ENCODE results near the gene NEB. TPM values are rescaled to one million over a fixed set of nuclear protein-coding genes. Genes with fewer than 3 reads are reported as not detected.

NEB gene
- total RNA-seq, 1 experiment from 2014 or later: 0.33 TPM

- TF ChIP-seq, protein P1, sequence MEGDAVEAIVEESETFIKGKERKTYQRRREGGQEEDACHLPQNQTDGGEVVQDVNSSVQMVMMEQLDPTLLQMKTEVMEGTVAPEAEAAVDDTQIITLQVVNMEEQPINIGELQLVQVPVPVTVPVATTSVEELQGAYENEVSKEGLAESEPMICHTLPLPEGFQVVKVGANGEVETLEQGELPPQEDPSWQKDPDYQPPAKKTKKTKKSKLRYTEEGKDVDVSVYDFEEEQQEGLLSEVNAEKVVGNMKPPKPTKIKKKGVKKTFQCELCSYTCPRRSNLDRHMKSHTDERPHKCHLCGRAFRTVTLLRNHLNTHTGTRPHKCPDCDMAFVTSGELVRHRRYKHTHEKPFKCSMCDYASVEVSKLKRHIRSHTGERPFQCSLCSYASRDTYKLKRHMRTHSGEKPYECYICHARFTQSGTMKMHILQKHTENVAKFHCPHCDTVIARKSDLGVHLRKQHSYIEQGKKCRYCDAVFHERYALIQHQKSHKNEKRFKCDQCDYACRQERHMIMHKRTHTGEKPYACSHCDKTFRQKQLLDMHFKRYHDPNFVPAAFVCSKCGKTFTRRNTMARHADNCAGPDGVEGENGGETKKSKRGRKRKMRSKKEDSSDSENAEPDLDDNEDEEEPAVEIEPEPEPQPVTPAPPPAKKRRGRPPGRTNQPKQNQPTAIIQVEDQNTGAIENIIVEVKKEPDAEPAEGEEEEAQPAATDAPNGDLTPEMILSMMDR (IDR thresholded peaks at IDR 0.05; ENCODE audit: unreplicated experiment): no peak
Observed at GRCh38 chr2:151624271-151624670, 110.0 kb downstream of the NEB start.

DNA sequence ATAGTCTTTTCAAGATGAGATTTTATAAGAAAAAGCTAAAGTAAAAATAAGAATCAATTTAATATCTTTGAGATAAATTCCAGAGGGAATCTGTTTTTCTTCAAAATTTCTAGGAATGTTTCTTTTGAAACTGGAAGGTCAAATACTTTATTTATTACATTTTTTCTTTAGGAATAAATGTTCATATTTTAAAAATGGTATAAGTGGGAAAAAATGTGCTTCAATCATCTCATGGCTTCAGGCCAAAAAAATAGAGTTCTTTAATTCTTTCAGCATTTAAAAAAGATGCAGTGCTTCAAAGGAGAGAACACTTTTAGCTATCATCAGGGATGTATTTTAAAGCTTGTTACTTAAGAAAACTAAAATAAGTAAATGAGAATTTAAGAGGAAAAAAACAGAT, 110.6 kb downstream of the NEB start:
- H3K9me3 Mint-ChIP-seq (ENCODE audit: unreplicated experiment): no peaks in the 10 kb centered on the region
- no peak for DNase-seq (ENCODE audit: unreplicated experiment)
- no TSS peak for BruUV-seq (replicated peaks)
- no peaks in the 10 kb centered on the region for H3K36me3 Mint-ChIP-seq (ENCODE audit: insufficient read depth, unreplicated experiment)
- H3K27me3 Mint-ChIP-seq (ENCODE audit: insufficient read depth, unreplicated experiment): no peaks in the 10 kb centered on the region
- intact Hi-C loops (cut with micrococcal nuclease): loop anchor here (10.0 kb wide), 1 partner anchor 401 kb away; no protein-coding TSS in a partner anchor
- CTCF ChIA-PET: interaction anchor here (1.5 kb wide), 1 partner anchor 402 kb away, joined by 4 read pairs; no protein-coding TSS in a partner anchor
- no peak overlapping the region for H3K4me3 Mint-ChIP-seq (ENCODE audit: unreplicated experiment)
- POLR2A ChIA-PET: no interaction called here
- TF ChIP-seq, protein P1 (IDR thresholded peaks at IDR 0.05; ENCODE audit: unreplicated experiment): no peak
- H3K27ac Mint-ChIP-seq (ENCODE audit: low read depth, unreplicated experiment): no peak overlapping the region
- H3K4me1 Mint-ChIP-seq (ENCODE audit: insufficient read depth, unreplicated experiment): no peaks in the 10 kb centered on the region

More at GRCh38 chr2:151624271-151624670, 110.0 kb downstream of the NEB start:
- Mint-ChIP-seq H3K4me3 (ENCODE audit: unreplicated experiment) (no peak overlapping the region), H3K27me3 (ENCODE audit: insufficient read depth, unreplicated experiment) (no peaks in the 10 kb centered on the region), H3K36me3 (ENCODE audit: insufficient read depth, unreplicated experiment) (no peaks in the 10 kb centered on the region), H3K27ac (ENCODE audit: low read depth, unreplicated experiment) (no peak overlapping the region), H3K9me3 (ENCODE audit: unreplicated experiment) (no peaks in the 10 kb centered on the region), H3K4me1 (ENCODE audit: insufficient read depth, unreplicated experiment) (no peaks in the 10 kb centered on the region)
- no peak for DNase-seq (ENCODE audit: unreplicated experiment)
- intact Hi-C loops (cut with micrococcal nuclease): loop anchor here (10.0 kb wide), 1 partner anchor 401 kb away; no protein-coding TSS in a partner anchor
- BruUV-seq (replicated peaks): no TSS peak
- ChIA-PET POLR2A (no interaction called here), CTCF (no interaction called here)

DNA sequence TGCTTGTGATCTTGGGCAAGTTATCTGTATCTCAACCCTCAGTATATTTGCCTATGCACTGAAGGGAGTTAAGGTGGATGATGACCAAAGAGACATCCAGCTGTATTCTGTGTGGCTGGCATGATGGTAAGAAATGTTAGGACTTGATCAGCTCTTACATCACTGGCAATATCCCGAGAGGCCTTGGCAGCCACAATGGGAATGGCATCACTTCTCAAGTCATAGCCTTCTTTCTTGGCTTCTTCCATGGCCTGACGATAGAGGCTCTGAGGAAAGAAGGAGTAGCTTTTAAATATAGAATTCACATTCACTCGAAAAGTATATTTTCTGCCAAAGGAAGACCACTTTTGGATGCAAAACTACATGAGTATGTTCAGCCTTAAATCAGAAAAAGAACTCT, 113.5 kb downstream of the NEB start:
- POLR2A ChIA-PET: no interaction called here
- Mint-ChIP-seq H3K4me1 (ENCODE audit: insufficient read depth, unreplicated experiment) (no peaks in the 10 kb centered on the region), H3K27me3 (ENCODE audit: insufficient read depth, unreplicated experiment) (no peaks in the 10 kb centered on the region), H3K9me3 (ENCODE audit: unreplicated experiment) (no peaks in the 10 kb centered on the region), H3K27ac (ENCODE audit: low read depth, unreplicated experiment) (no peak overlapping the region), H3K36me3 (ENCODE audit: insufficient read depth, unreplicated experiment) (no peaks in the 10 kb centered on the region), H3K4me3 (ENCODE audit: unreplicated experiment) (no peak overlapping the region)
- intact Hi-C loops (cut with micrococcal nuclease): loop anchor here (10.0 kb wide), 1 partner anchor 404 kb away; no protein-coding TSS in a partner anchor
- CTCF ChIA-PET: interaction anchor here (0.6 kb wide), 2 partner anchors 37 to 397 kb away, joined by 3 to 4 read pairs; no protein-coding TSS in a partner anchor
- TF ChIP-seq, protein P1 (IDR thresholded peaks at IDR 0.05; ENCODE audit: unreplicated experiment): no peak
- DNase-seq (ENCODE audit: unreplicated experiment): no peak
- BruUV-seq (replicated peaks): no TSS peak

GRCh38 chr2:151619337-151619989, 114.8 kb downstream of the NEB start:
- Mint-ChIP-seq H3K27me3 (ENCODE audit: insufficient read depth, unreplicated experiment) (no peaks in the 10 kb centered on the region), H3K27ac (ENCODE audit: low read depth, unreplicated experiment) (no peak overlapping the region), H3K36me3 (ENCODE audit: insufficient read depth, unreplicated experiment) (no peaks in the 10 kb centered on the region), H3K9me3 (ENCODE audit: unreplicated experiment) (no peaks in the 10 kb centered on the region), H3K4me3 (ENCODE audit: unreplicated experiment) (no peak overlapping the region), H3K4me1 (ENCODE audit: insufficient read depth, unreplicated experiment) (no peaks in the 10 kb centered on the region)
- intact Hi-C loops (cut with micrococcal nuclease): no loop called here
- ChIA-PET POLR2A (no interaction called here), CTCF (no interaction called here)
- no peak for DNase-seq (ENCODE audit: unreplicated experiment)
- TF ChIP-seq, protein P1 (IDR thresholded peaks at IDR 0.05; ENCODE audit: unreplicated experiment): no peak
- no TSS peak for BruUV-seq (replicated peaks)
